ENCODE data around the gene DHRS7B.

DNA sequence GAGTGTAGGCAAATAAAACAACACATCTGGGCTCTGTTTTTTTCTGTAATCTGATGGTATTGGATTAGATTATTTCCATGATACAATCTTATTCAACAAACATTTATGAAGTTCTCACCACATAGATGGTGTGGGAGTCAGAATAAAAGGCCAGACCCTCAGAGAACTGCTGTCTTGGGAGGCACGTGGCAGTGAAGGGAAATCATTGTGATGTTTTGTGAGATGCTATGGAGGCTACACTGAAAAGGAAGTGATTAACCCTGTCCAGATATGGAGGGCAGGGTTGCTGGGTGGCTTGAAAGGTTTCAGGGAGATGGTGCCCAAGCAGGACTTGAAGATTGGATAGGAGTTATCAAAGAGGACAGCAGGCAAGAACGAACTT is 35.6 kb downstream of the DHRS7B start:
- no peak for TF ChIP-seq TAF1 (IDR thresholded peaks at IDR 0.05; ENCODE audit: low read depth)
- TF ChIP-seq, protein P1, sequence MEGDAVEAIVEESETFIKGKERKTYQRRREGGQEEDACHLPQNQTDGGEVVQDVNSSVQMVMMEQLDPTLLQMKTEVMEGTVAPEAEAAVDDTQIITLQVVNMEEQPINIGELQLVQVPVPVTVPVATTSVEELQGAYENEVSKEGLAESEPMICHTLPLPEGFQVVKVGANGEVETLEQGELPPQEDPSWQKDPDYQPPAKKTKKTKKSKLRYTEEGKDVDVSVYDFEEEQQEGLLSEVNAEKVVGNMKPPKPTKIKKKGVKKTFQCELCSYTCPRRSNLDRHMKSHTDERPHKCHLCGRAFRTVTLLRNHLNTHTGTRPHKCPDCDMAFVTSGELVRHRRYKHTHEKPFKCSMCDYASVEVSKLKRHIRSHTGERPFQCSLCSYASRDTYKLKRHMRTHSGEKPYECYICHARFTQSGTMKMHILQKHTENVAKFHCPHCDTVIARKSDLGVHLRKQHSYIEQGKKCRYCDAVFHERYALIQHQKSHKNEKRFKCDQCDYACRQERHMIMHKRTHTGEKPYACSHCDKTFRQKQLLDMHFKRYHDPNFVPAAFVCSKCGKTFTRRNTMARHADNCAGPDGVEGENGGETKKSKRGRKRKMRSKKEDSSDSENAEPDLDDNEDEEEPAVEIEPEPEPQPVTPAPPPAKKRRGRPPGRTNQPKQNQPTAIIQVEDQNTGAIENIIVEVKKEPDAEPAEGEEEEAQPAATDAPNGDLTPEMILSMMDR (IDR thresholded peaks at IDR 0.05; ENCODE audit: poor library complexity, severe bottlenecking): no peak
- no peak for TF ChIP-seq MXI1 (conservative IDR thresholded peaks at IDR 0.05; ENCODE audit: poor library complexity, severe bottlenecking)
- no peak for TF ChIP-seq SMC3 (conservative IDR thresholded peaks at IDR 0.05; ENCODE audit: poor library complexity)
- TF ChIP-seq POLR2AphosphoS5 (IDR thresholded peaks at IDR 0.05): no peak
- no peak for TF ChIP-seq EP300 (conservative IDR thresholded peaks at IDR 0.05; ENCODE audit: poor library complexity, severe bottlenecking)
- no peak for TF ChIP-seq EZH2 (IDR thresholded peaks at IDR 0.05; ENCODE audit: borderline replicate concordance, insufficient read depth, low read length, poor library complexity, severe bottlenecking)
- no peak for TF ChIP-seq RAD21 (conservative IDR thresholded peaks at IDR 0.05)
